ENCODE data around the gene PRR12.

DNA sequence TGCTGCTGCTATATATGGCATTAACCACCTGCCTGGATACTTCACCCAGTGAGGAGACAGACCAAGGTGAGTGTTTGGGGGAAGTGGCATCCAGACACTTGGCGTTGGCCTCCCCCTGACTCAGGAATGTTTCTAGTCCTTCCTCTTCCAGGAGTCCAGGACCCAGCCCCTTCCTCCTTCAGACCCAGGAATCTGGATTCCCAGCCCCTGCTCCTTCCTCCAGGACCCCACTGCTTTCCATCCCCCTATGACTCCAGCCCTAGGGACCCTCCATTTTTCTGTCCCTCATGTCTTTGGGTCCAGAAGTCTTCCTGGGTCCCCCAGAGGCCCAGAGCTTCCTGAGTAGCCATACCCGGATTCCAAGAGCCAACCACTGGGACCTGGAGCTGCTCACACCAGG is 7.7 kb upstream of the PRR12 start:
- TF ChIP-seq, protein P1, sequence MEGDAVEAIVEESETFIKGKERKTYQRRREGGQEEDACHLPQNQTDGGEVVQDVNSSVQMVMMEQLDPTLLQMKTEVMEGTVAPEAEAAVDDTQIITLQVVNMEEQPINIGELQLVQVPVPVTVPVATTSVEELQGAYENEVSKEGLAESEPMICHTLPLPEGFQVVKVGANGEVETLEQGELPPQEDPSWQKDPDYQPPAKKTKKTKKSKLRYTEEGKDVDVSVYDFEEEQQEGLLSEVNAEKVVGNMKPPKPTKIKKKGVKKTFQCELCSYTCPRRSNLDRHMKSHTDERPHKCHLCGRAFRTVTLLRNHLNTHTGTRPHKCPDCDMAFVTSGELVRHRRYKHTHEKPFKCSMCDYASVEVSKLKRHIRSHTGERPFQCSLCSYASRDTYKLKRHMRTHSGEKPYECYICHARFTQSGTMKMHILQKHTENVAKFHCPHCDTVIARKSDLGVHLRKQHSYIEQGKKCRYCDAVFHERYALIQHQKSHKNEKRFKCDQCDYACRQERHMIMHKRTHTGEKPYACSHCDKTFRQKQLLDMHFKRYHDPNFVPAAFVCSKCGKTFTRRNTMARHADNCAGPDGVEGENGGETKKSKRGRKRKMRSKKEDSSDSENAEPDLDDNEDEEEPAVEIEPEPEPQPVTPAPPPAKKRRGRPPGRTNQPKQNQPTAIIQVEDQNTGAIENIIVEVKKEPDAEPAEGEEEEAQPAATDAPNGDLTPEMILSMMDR (IDR thresholded peaks at IDR 0.05) = no peak
- TF ChIP-seq POLR2A (IDR thresholded peaks at IDR 0.05) = no peak
- no peak for TF ChIP-seq EP300 (IDR thresholded peaks at IDR 0.05; ENCODE audit: low read depth)
- no peak for TF ChIP-seq POLR2AphosphoS5 (IDR thresholded peaks at IDR 0.05)
